Left ventricle myocardium inferior (tissue), 1 donor: Measurements from ENCODE around the gene PLCD3. TPM values are rescaled to one million over a fixed set of nuclear protein-coding genes. Genes with fewer than 3 reads are reported as not detected.
A peak's percentile ranks its signal among the peaks of the same experiment; 100 is the strongest.

Experiments used
- DNase-seq: peaks from one replicate; pipeline ENCODE4 v3.0.0-alpha.2; 2020
- H3K27ac ChIP-seq: fragments of 200-600 bp; replicated peaks from 2 replicates; pipeline ENCODE4 v1.8.0; 2021
- H3K27me3 ChIP-seq: fragments of 200-600 bp; 2 replicates; pipeline ENCODE4 v1.8.0; 2021; ENCODE audit warnings: low read depth
- H3K36me3 ChIP-seq: fragments of 200-600 bp; 2 replicates; pipeline ENCODE4 v1.8.0; 2021
- H3K4me1 ChIP-seq: fragments of 200-600 bp; 2 replicates; pipeline ENCODE4 v1.8.0; 2021
- H3K4me3 ChIP-seq: fragments of 200-600 bp; 2 replicates; pipeline ENCODE4 v1.8.0; 2021; ENCODE audit warnings: mild to moderate bottlenecking, moderate library complexity
- H3K9me3 ChIP-seq: fragments of 200-600 bp; replicated peaks from 2 replicates; pipeline ENCODE4 v1.8.0; 2021
- CTCF ChIP-seq: fragments of 200-600 bp; IDR thresholded peaks from 2 replicates; pipeline ENCODE4 v1.8.0; 2021; ENCODE audit warnings: antibody characterized with exemption, mild to moderate bottlenecking, borderline replicate concordance
- intact Hi-C: fragments of 100-400 bp; cut with micrococcal nuclease; formaldehyde crosslinking; loops from one replicate; pipeline ENCODE4 v1.11.0; 2022
- total RNA-seq: library from RNA; stranded (reverse); fragmentation: NEBNext Ultra II Directional; extraction: Animal tissue kit (Norgen Biotek cat#: 25700); gene quantifications from one replicate; pipeline ENCODE4 v1.2.1, GENCODE V29; 2021
- donor health status: DM: no; HTN: yes; CAD: no; lungs with severe emphysema.

The PLCD3 gene
- total RNA-seq, 1 donor from 2014 or later, result 146 TPM

GRCh38 chr17:45116434-45117016, 15.8 kb downstream of the PLCD3 start:
- Histone ChIP-seq H3K27ac (no peak overlapping the region), H3K27me3 (no peaks in the 10 kb centered on the region), H3K4me1 (peaks cover 15% of the 10 kb centered on the region), H3K4me3 (no peak overlapping the region), H3K36me3 (peaks cover 86% of the 10 kb centered on the region), H3K9me3 (no peaks in the 10 kb centered on the region)
- intact Hi-C loops, result no loop called here
- no peak for DNase-seq
- no peak for TF ChIP-seq CTCF

- no peaks in the 10 kb centered on the region for H3K27me3 ChIP-seq
- intact Hi-C loops, result no loop called here
- H3K36me3 ChIP-seq, result peaks cover 84% of the 10 kb centered on the region
- DNase-seq, result no peak
- H3K4me1 ChIP-seq, result peaks cover 21% of the 10 kb centered on the region
- no peaks in the 10 kb centered on the region for H3K9me3 ChIP-seq
- no peak overlapping the region for H3K27ac ChIP-seq
- no peak overlapping the region for H3K4me3 ChIP-seq
- TF ChIP-seq CTCF, result no peak
These were observed 16.4 kb downstream of the PLCD3 start for GRCh38 chr17:45115871-45116270.

- Histone ChIP-seq H3K4me1 (peaks cover 28% of the 10 kb centered on the region), H3K27me3 (no peaks in the 10 kb centered on the region), H3K9me3 (no peaks in the 10 kb centered on the region), H3K27ac (no peak overlapping the region), H3K4me3 (no peak overlapping the region), H3K36me3 (peaks cover 76% of the 10 kb centered on the region)
- DNase-seq, result no peak
- intact Hi-C loops, result no loop called here
- TF ChIP-seq CTCF, result no peak
These were observed 17.2 kb downstream of the PLCD3 start for GRCh38 chr17:45115015-45115625.

GRCh38 chr17:45114117-45114932, 18.0 kb downstream of the PLCD3 start:
- peaks cover 36% of the 10 kb centered on the region for H3K4me1 ChIP-seq
- intact Hi-C loops, result no loop called here
- no peak for TF ChIP-seq CTCF
- H3K27ac ChIP-seq, result no peak overlapping the region
- DNase-seq, result no peak
- H3K9me3 ChIP-seq, result no peaks in the 10 kb centered on the region
- H3K36me3 ChIP-seq, result peaks cover 69% of the 10 kb centered on the region
- no peaks in the 10 kb centered on the region for H3K27me3 ChIP-seq
- H3K4me3 ChIP-seq, result no peak overlapping the region

GRCh38 chr17:45113424-45113754, 18.9 kb downstream of the PLCD3 start:
- H3K36me3 ChIP-seq, result peaks cover 59% of the 10 kb centered on the region
- H3K4me1 ChIP-seq, result peaks cover 45% of the 10 kb centered on the region
- DNase-seq, result no peak
- H3K27ac ChIP-seq, result peak overlapping the region; percentile 95
- intact Hi-C loops, result no loop called here
- H3K4me3 ChIP-seq, result no peak overlapping the region
- no peaks in the 10 kb centered on the region for H3K27me3 ChIP-seq
- no peak for TF ChIP-seq CTCF
- no peaks in the 10 kb centered on the region for H3K9me3 ChIP-seq
